ENCODE results near the gene AK4. TPM values are rescaled to one million over a fixed set of nuclear protein-coding genes. Genes with fewer than 3 reads are reported as not detected.

AK4 gene
- total and polyA plus RNA-seq, 2 experiments from 2014 or later = 61.5 to 76.1 TPM

- H3K79me2 ChIP-seq = peaks cover 6% of the 10 kb centered on the region
- 90% methylated on average over 9 of the region's 9 CpGs for WGBS (ENCODE audit: low lambda C conversion rate, missing lambda C conversion rate)
- H3K4me2 ChIP-seq = no peak overlapping the region
Observed at GRCh38 chr1:65214340-65215027, 66.5 kb downstream of the AK4 start.

GRCh38 chr1:65216989-65217388 is 69.0 kb downstream of the AK4 start:
- H3K9me3 ChIP-seq (ENCODE audit: low read depth) = no peaks in the 10 kb centered on the region
- H3K79me2 ChIP-seq = peaks cover 6% of the 10 kb centered on the region
- no peak overlapping the region for H3K4me2 ChIP-seq
- no peak for DNase-seq (ENCODE audit: low spot score)
- WGBS (ENCODE audit: low lambda C conversion rate, missing lambda C conversion rate) = 65% methylated on average over 1 of the region's 1 CpG
- H3K36me3 ChIP-seq (replicated peaks; ENCODE audit: insufficient read depth, low read depth) = no peaks in the 10 kb centered on the region
- no peak overlapping the region for H3K27ac ChIP-seq
- no peaks in the 10 kb centered on the region for H3K27me3 ChIP-seq
- no peak overlapping the region for H3K4me3 ChIP-seq
- no peak overlapping the region for H2AFZ ChIP-seq
- peaks cover 3% of the 10 kb centered on the region for H4K20me1 ChIP-seq (ENCODE audit: insufficient read depth, poor library complexity, severe bottlenecking)
- no peaks in the 10 kb centered on the region for H3K4me1 ChIP-seq (ENCODE audit: insufficient read depth)
- H3K9me2 ChIP-seq (replicated peaks; ENCODE audit: insufficient read depth) = no peaks in the 10 kb centered on the region
- no peak for TF ChIP-seq EZH2phosphoT487 (IDR thresholded peaks at IDR 0.05; ENCODE audit: low read depth, severe bottlenecking, unreplicated experiment)
- TF ChIP-seq, protein P1, sequence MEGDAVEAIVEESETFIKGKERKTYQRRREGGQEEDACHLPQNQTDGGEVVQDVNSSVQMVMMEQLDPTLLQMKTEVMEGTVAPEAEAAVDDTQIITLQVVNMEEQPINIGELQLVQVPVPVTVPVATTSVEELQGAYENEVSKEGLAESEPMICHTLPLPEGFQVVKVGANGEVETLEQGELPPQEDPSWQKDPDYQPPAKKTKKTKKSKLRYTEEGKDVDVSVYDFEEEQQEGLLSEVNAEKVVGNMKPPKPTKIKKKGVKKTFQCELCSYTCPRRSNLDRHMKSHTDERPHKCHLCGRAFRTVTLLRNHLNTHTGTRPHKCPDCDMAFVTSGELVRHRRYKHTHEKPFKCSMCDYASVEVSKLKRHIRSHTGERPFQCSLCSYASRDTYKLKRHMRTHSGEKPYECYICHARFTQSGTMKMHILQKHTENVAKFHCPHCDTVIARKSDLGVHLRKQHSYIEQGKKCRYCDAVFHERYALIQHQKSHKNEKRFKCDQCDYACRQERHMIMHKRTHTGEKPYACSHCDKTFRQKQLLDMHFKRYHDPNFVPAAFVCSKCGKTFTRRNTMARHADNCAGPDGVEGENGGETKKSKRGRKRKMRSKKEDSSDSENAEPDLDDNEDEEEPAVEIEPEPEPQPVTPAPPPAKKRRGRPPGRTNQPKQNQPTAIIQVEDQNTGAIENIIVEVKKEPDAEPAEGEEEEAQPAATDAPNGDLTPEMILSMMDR (IDR thresholded peaks at IDR 0.05; ENCODE audit: poor library complexity) = no peak
- no peak for TF ChIP-seq EZH2 (IDR thresholded peaks at IDR 0.05; ENCODE audit: borderline replicate concordance)

More at GRCh38 chr1:65214340-65215027, 66.5 kb downstream of the AK4 start:
- Histone ChIP-seq H3K4me3 (no peak overlapping the region), H4K20me1 (ENCODE audit: insufficient read depth, poor library complexity, severe bottlenecking) (peaks cover 3% of the 10 kb centered on the region), H3K9me2 (replicated peaks; ENCODE audit: insufficient read depth) (no peaks in the 10 kb centered on the region), H3K9me3 (ENCODE audit: low read depth) (no peaks in the 10 kb centered on the region), H3K27ac (no peak overlapping the region), H3K27me3 (no peaks in the 10 kb centered on the region), H3K4me1 (ENCODE audit: insufficient read depth) (no peaks in the 10 kb centered on the region), H2AFZ (no peak overlapping the region), H3K36me3 (replicated peaks; ENCODE audit: insufficient read depth, low read depth) (no peaks in the 10 kb centered on the region)
- TF ChIP-seq, protein P1 (IDR thresholded peaks at IDR 0.05; ENCODE audit: poor library complexity) = no peak
- DNase-seq (ENCODE audit: low spot score) = no peak

DNA sequence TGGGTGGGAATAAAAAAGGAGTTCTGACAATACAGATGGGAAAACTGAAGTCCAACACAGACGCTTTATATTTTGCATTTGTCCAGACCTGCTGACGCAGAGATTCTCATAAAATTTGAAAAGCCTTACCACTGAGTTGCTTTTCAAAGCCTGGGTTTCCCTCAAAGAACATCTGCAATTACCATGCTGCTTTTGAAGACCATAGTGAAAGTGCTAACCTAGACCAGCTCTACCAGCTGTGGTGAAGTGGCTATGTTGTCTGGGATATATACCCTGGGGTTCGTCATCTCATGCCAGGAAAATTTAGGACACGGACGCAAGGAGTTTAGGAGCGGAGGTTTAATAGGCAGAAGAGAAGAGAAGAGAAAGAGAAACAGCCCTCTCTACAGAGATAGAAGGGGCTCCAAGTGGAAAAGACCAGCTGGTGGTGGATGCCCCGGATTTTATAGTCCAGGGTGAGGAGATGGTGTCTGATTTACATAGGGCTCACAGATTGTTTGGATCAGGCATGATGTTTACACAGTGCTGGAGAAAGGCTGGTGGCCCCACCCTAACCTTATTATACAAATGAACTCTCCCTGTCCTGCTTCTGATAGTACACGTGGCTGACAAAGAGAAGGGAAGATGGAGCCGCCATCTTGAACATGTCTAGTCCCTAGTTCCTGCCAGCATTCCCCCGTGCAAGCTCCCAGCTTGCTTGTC is 73.8 kb downstream of the AK4 start:
- Histone ChIP-seq H4K20me1 (ENCODE audit: insufficient read depth, poor library complexity, severe bottlenecking) (no peaks in the 10 kb centered on the region), H3K4me1 (ENCODE audit: insufficient read depth) (no peaks in the 10 kb centered on the region), H3K9me2 (replicated peaks; ENCODE audit: insufficient read depth) (no peaks in the 10 kb centered on the region), H3K4me3 (no peak overlapping the region), H3K27ac (no peak overlapping the region), H3K9me3 (ENCODE audit: low read depth) (no peaks in the 10 kb centered on the region), H3K36me3 (replicated peaks; ENCODE audit: insufficient read depth, low read depth) (no peaks in the 10 kb centered on the region), H3K4me2 (no peak overlapping the region), H2AFZ (no peak overlapping the region), H3K79me2 (no peaks in the 10 kb centered on the region), H3K27me3 (no peaks in the 10 kb centered on the region)
- DNase-seq (ENCODE audit: low spot score) = no peak
- 68% methylated on average over 10 of the region's 10 CpGs for WGBS (ENCODE audit: low lambda C conversion rate, missing lambda C conversion rate)
- TF ChIP-seq EZH2 (IDR thresholded peaks at IDR 0.05; ENCODE audit: borderline replicate concordance) = no peak
- no peak for TF ChIP-seq EZH2phosphoT487 (IDR thresholded peaks at IDR 0.05; ENCODE audit: low read depth, severe bottlenecking, unreplicated experiment)
- TF ChIP-seq, protein P1 (IDR thresholded peaks at IDR 0.05; ENCODE audit: poor library complexity) = no peak
